Umbilical cord (tissue), 2 donors: ENCODE results near the gene CDK5RAP2. TPM values are rescaled to one million over a fixed set of nuclear protein-coding genes. Genes with fewer than 3 reads are reported as not detected.
"Not testable (repeated sequence)": the region's sequence is repeated elsewhere in the genome, so short reads cannot be mapped to it uniquely, and the experiment has no call there.

ENCODE experiments used
- DNase-seq: peaks from one replicate; pipeline ENCODE4 v3.0.0-alpha.2; 2015; ENCODE audit warnings: low spot score
- total RNA-seq: library from RNA; depleted of rRNA; stranded (reverse); fragments of >200 nt; gene quantifications from one replicate; pipeline ENCODE4 v1.2.3, GENCODE V29; 2014; ENCODE audit warnings: low replicate concordance; ENCODE audit not compliant: insufficient read depth

Gene CDK5RAP2
- total RNA-seq, 1 donor from 2014 or later: 88.8 TPM

DNA sequence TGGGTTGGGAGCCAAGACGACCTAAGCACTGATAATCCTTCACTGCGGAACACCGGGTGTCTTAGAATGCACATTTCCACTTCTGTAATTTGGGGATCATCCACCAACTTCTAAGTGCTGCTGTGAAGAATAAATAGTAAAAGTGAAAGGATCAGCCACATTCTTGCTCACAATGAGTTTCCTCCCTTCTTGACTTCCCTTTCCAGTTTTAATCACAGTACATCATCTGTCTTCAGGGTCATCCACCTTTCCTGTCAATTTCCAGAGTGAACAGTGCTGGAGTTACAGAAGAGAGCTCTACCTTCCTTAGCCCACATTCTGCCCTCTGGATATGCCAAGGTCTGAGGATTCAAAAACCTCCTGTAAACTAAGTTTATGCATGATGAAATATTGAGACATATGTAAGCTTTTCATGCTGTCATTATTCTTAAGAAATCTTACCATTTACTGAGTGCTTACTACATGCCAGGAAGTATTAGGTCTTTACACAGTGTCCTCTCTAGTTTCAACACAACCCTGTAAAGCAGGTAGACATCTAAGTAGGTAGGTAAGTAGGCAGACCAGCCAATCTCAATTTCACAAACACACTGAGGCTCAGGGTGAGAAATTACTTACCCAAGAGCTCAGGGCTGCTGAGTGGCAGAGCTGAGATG, 105.2 kb downstream of the CDK5RAP2 start:
- peak; percentile 12 for DNase-seq

DNA sequence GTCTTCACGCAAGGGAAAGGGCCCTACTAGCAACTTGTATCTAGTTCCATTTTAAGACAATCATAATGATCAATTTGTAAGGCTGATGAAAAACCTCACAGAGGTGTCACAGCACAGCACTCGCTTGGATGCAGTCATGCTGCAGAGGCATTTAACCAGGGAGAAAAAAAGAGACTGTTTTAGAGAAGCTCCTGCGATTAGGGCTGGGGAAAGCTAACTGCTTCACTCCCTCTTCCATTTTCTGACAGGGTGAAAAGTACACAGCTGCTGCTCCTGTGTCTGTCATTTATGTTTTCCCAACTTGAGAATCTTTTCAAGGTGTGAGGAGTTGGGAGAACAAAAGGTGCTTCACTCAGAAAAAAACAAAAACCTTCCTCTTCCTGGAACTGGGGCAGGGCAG, 106.4 kb downstream of the CDK5RAP2 start:
- DNase-seq: no peak

GRCh38 chr9:120465685-120466407, 114.1 kb downstream of the CDK5RAP2 start:
- DNase-seq: no peak

DNA sequence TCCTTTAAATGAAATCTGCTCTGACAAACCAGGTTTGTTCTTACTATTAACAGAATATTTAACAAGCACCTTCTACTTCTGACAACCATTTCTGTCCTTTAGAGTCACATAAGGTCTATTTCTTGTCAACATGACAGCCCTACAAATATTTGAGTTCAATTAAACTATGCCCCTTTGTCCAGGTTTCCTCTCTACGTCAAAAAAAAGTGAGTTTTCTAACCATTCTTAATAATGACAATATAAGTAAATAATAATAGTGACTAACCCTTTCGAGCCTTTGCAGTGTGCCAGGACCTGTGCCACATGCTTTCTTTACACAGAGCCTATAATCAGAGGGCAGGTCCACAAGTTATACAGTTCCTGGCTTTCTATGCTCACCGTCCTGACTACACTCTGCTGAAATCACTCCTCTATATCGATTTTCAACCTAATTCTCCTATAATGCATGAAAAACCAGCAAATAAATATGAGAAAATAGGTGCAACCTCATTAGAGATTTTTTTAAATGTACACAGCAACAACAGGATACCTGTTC, 115.0 kb downstream of the CDK5RAP2 start:
- DNase-seq: no peak

GRCh38 chr9:120464176-120464886, 115.6 kb downstream of the CDK5RAP2 start:
- no peak for DNase-seq

DNA sequence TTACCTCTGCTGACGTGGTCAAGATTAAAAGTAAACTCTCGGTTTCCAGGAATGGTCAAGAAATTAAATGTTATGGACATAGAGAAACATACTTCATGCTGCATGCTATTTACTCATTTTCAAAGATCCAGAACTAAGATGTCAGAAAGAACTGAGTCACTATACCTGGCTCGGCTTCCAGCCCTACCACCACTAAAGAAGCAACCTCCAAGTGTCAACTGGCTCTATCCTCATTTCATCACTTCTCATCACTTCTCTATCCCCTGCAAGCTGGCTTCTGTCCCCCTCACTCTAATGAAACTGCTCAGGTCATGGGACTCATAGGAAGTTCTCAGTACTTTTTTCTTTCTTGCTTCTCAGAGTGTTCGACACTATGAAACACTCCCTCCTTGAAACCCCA, 116.2 kb downstream of the CDK5RAP2 start:
- no peak for DNase-seq

DNA sequence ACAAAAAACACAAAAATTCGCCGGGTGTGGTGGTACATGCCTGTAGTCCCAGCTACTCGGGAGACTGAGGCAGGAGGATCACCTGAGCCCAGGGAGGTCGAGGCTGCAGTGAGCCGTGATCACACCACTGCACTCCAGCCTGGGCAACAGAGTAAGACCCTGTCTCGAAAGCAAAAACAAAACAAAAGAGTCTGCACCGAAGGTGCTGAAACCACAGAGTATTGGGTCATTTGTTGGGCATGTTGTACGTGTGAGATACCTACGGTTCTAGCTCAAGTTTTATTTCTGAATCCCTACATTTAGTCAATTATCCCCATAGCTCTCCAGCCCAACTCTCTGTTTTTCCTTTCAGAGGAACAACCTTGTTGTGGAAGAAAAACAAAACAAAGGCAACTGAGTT, 118.3 kb downstream of the CDK5RAP2 start:
- DNase-seq: not testable (repeated sequence)

DNA sequence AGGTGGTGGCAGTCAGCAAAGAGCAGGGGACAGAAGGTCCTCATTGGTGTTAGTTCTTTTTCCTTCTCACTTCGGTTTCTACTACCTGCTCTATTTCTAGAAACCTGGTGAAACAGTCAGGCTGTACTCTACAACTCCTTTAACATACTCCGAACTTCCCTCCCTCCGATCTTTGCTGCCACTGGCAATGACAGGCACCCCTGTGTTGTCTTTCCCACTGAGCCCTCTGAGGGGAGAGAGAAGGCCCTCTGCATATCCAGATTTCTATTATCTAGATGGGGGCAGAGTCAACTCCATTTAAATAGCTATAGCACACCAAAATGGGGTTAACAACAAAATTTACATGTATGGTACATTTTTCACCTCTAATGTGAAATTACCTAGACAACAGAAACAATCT, 123.7 kb downstream of the CDK5RAP2 start:
- DNase-seq: no peak

GRCh38 chr9:120454467-120454866, 125.5 kb downstream of the CDK5RAP2 start:
- DNase-seq: no peak

DNA sequence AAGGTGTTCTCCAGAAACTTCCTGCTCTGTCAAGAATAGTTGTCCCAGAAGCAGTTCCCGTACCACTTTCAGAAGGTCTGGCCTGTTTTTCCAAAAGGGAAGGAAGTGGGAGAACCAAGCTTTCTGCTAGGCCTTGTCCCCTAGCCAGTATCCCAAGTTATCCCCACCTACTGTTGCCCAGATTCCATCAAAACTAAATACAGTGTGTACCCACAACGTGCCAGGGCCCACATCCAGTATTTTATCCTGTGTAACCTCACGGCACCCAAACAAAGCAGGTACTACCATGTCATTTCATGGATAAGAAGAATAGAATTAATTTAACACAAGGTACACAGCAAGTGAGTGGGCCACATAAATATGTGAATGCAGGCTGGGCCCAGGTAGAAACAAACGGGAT, 126.2 kb downstream of the CDK5RAP2 start:
- no peak for DNase-seq

DNA sequence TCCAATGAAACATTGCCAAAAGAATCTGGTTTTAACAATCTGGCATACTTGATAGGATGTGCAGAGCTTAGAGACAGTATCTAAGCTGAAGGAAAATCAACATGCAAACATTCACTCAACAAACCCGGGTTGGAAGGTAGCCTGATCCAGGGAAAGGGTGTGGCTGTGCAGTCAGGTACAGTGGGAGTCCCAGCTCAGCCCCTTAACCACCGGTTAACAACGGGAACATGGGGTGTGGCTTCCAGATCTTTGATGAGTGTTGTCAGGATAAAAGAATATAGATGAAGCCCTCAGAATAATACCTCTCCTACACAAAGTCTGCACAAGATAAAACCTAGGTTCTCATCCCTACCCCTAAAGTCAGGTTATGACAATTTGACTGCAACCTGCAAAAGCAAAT, 127.3 kb downstream of the CDK5RAP2 start:
- no peak for DNase-seq

DNA sequence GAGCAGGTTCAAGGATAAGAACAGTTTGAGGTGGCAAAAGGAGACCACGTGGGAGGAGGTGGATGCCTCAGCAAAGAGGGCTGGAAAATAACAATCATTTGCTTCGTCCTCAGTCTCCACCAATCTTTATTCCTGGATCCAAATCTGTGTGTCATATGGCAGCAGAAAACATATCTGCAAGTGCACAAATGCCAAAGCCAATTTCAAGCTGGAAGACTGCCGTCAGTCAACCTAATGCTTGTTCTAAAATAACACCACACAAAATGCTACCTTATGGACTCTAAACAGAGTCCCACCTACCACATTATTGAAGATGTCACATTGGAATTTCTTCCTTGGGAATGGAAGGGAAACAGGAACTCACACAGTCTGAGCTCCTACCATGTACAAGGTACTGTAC, 129.1 kb downstream of the CDK5RAP2 start:
- DNase-seq: no peak

DNA sequence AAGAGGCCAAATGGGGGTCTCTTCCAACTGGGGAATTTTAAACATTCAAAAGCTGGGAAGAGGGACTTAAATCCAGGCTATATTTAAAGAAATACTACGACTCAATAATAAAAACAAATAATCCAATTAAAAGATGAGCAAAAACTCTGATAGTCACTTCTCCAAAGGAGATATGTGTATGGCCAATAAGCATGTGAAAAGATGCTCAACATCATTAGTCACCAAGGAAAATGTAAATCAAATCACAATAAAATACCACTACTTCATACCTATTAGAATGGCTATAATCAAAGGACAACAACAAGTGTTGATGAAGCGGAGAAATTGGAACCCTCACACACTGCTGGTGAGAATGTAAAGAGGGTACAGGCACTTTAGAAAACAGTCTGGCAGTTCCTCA, 130.4 kb downstream of the CDK5RAP2 start:
- DNase-seq: no peak

DNA sequence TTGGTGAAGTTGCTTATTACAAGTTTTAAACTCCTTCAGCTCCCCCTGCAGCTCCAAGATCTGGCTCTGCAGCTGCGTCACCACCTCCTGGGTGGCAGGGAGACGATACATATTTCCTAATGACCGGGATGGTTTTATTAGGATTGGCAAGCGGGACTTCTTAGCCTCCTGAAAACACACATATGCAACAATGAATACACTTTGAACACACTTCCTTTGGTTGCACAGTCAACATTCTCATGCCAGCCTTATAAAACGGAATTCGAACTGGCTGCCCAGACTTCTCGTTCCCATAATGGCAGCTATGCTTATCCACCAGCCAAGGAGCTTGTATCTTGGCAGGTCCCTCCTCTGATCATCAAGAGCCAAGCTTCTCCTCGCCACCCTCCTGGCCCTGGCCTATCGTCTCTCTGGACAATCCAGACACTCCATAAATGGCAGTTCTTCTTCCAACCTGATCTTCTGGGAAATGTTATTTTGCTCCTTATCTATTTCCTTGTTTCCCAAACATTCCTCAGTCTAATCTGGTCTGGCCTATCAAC, 131.9 kb downstream of the CDK5RAP2 start:
- no peak for DNase-seq

- no peak for DNase-seq
Observed at GRCh38 chr9:120446671-120447070, 133.3 kb downstream of the CDK5RAP2 start.

GRCh38 chr9:120443976-120444375, 136.0 kb downstream of the CDK5RAP2 start:
- no peak for DNase-seq

DNA sequence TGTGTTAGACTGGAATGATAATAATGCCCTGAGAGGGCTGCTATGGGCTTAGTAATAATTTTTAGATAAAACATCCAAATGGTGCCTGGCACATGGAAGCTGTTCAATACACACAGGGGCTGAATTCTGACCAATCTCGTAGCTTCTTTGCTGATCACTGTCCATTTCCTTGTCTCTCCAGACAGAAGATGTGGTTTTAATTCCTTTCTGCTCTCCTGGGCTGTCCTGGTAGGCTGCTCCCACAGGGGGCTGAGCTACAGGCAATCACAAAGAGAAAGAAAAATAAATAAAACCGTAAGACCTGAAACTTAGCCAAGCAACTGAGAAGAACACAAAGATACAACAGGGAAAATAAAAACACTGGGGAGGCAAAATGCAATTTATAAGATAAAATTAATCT, 136.5 kb downstream of the CDK5RAP2 start:
- no peak for DNase-seq

DNA sequence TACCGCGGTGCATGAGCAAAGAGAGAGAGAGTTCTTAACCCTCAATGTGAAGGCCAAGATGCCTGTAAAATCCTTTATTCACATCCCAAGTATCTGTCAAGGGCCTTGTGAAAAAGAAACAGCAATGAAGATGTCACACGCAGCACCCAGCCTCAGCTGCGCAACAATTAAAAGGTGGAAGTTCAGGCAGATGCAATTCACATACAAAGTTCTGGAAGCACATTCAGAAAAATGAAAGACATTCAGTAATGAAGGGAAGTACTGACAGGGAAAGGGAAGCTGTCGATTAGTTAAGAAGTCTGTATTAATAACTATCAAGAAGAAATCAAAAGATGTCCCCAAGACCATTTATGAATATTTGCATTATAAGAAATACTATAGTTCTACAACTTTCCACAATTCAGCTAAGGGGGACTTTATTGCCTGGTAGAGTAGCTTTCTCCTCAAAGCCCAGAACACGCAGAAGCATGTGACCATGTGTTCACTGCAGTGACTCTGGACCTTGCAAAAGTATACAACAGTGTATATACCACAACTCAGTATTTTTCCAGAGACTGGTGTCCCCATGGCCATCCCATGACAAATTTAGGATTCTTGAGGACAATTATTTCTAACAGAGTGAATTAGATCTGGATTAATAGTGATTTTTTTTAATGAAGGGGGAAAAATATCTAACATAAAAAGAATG, 137.5 kb downstream of the CDK5RAP2 start:
- DNase-seq: no peak

DNA sequence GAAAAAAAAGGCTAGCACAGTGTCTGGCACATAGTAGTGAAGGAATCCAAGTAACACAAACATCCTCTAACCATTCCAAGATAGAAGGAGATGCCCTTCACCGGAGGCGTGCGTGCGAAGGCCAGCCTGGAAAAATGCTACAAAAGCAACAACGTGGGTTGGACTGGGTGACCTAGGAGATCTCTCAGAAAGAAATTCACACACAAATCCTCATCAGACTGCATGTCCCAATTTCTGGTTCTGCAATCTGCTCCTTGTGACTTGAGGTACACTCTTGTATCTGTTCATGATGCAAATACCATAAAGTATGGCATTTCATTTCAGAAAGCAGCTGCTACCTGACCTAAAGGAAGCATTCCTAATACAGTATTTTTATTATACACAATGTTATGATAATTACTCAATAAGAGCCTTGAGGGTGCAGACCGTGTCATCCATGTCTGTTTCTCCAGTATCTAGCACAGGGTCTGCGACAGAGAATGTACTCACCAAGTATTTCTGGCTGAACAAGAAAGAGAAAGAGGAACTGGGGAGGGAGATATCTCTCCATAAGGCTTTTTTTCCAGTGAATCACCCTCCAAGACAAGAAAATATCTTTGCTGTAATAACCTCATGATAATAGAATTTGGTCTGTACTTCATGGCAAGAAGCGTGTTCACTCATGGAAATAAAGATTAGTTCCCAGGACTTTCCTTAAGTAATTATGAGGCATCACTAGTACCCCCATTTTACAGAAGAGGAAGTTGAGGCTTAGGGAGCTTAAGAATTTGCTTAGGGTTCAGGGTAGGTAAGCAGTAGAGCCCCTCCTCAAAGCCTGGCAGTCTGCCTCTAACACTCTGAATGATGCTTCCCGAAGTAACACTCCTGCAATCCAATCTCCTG, 138.3 kb downstream of the CDK5RAP2 start:
- DNase-seq: peak; percentile 87

DNA sequence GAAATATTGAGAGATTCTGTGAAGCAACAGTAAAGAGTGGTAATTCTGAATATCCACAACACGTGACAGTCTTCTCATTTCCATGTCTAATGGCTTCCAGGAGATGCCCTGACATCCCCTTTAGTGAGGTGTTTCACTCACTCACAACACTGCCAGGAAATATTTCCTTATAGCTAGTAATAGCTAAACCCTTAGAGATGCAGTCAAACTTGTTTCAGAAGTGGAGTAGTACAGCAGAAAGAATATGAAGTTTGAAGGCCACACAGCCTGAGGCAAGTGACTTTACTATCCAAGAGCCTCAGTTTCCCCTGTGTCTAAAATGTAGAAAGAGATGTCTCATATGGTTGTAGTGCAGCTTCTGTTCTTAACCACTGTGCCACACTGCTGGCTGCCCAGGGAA, 139.2 kb downstream of the CDK5RAP2 start:
- DNase-seq: peak; percentile 30

DNA sequence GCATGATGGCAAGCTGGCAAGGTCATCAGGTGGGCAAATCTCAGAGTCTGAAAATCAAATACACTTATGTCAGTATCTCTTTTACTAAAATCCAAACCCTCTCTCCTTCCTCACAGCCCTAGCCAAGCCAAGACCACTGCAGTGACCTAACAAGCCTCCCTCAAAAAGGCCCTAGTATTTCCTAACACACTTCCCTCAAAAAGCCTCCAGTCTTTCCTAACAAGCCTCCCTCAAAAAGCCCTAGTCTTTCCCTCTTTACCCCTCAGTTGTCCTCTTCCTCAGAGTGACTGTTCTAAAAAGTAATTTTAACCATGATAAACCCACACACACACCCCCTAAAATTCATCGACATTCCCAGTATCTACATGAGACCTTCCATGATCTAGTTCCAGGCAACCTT, 140.0 kb downstream of the CDK5RAP2 start:
- DNase-seq: no peak
